Tibial artery (tissue), 4 donors: Measurements from ENCODE around the gene EDRF1.

Experiments used
- DNase-seq, 2 donors: peaks; one replicate each; pipeline ENCODE4 v3.0.0-alpha.2; 2019
- H3K27ac ChIP-seq, 2 donors: fragments of 200-600 bp; sonication (generic) in 1 of 2; 1 replicate in 1 of 2; 2 replicates in 1 of 2; pipeline ENCODE4 v1.5.1; 2018 to 2019; ENCODE audit warnings: mild to moderate bottlenecking in 1 of 2
- H3K27me3 ChIP-seq, 2 donors: fragments of 200-600 bp; sonication (generic) in 1 of 2; one replicate each; pipeline versions ENCODE4 v1.5.1 to v1.6.0; 2016 to 2019
- H3K36me3 ChIP-seq, 3 donors: fragments of 200-600 bp; sonication (generic) in 2 of 3; one replicate each; pipeline ENCODE4 v1.5.1; 2016 to 2019; ENCODE audit warnings: mild to moderate bottlenecking in 2 of 3
- H3K4me1 ChIP-seq, 4 donors: fragments of 200-600 bp; sonication (generic) in 2 of 4; 1 replicate in 3 of 4; 2 replicates in 1 of 4; pipeline ENCODE4 v1.5.1; 2016 to 2019
- H3K4me3 ChIP-seq, 2 donors: fragments of 200-600 bp; sonication (generic) in 1 of 2; 1 replicate in 1 of 2; 2 replicates in 1 of 2; pipeline ENCODE4 v1.5.1; 2018 to 2019; ENCODE audit warnings: mild to moderate bottlenecking in 2 of 2
- H3K9me3 ChIP-seq, 3 donors: fragments of 200-600 bp; sonication (generic) in 1 of 3; one replicate each; pipeline ENCODE4 v1.5.1; 2016 to 2019
- intact Hi-C: fragments of 100-400 bp; cut with DNase I; formaldehyde crosslinking; loops from one replicate; pipeline ENCODE4 v1.15.0; 2023; ENCODE audit warnings: low total_unique reads
- TF ChIP-seq, protein P1 (sequence below), 2 experiments: fragments of 200-600 bp in 1 of 2; fragments of 450-650 bp in 1 of 2; IDR thresholded peaks; one replicate each; pipeline ENCODE4 v1.5.1; 2017 to 2019; ENCODE audit warnings: antibody characterized with exemption in 2 of 2, mild to moderate bottlenecking in 1 of 2, moderate library complexity in 1 of 2

The EDRF1 gene

DNA sequence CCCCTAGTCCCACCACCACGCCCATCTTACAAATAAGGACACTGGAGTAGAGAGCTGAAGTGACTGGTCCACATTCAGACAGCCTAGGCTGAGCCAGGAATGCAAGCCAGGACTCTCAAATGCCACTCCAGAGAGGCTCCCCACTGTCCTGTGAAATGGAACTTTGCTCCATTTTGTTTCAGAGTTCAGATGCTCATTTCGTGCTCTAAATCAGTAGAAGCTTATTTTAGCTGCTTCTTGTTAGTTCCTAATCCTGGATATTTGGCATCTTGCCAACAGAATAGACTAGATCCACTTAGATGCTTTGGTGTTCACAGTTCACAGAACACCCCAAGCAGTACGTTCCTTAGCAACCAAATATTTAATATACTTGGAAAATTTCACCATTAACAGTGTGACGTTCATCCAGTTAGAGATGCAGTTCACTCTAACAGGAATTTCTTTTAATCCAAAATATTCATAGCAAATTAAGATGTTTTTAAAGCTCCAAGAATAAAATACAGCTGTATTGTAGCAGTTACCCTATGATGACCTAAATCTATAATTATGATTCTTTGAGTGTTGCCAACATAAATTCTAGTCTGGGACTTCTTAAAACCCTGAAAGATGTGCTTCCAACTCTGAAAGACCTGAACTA is 48.8 kb downstream of the EDRF1 start:
- TF ChIP-seq, protein P1, sequence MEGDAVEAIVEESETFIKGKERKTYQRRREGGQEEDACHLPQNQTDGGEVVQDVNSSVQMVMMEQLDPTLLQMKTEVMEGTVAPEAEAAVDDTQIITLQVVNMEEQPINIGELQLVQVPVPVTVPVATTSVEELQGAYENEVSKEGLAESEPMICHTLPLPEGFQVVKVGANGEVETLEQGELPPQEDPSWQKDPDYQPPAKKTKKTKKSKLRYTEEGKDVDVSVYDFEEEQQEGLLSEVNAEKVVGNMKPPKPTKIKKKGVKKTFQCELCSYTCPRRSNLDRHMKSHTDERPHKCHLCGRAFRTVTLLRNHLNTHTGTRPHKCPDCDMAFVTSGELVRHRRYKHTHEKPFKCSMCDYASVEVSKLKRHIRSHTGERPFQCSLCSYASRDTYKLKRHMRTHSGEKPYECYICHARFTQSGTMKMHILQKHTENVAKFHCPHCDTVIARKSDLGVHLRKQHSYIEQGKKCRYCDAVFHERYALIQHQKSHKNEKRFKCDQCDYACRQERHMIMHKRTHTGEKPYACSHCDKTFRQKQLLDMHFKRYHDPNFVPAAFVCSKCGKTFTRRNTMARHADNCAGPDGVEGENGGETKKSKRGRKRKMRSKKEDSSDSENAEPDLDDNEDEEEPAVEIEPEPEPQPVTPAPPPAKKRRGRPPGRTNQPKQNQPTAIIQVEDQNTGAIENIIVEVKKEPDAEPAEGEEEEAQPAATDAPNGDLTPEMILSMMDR (IDR thresholded peaks at IDR 0.05): no peak
- DNase-seq: no peak
- intact Hi-C loops: no loop called here
- H3K27ac ChIP-seq: peak overlapping the region; percentile 36 to 44
- peaks cover 18 to 27% (median 24%) of the 10 kb centered on the region in 3 donors for H3K36me3 ChIP-seq
- H3K27me3 ChIP-seq: no peaks in the 10 kb centered on the region
- peaks cover 0 to 17% (median 2%) of the 10 kb centered on the region in 4 donors for H3K4me1 ChIP-seq
- H3K9me3 ChIP-seq: no peaks in the 10 kb centered on the region
- no peak overlapping the region for H3K4me3 ChIP-seq

DNA sequence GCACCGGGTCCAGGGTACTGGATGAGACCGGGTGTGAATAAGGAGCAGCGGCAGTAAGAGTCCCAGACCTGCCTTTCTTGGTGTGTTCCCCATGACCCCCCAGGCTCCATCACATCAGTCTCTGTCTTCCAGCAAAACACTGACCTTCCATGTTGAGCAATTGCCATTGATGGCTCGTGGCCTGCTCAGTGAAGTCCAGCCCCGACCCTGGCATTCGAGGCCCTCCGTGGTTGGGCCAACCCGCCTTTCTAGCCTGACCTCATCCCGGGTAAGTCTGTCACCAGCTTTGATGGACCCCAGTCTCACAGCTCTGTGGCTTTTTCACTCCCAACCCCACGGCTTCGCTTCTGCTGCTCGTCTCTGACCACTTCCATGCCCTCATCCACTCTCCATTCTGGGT is 49.7 kb downstream of the EDRF1 start:
- Histone ChIP-seq H3K4me3 (no peak overlapping the region), H3K27ac (peak overlapping the region in 1 of 2 donors; percentile 18), H3K36me3 (peaks cover 11 to 18% (median 16%) of the 10 kb centered on the region in 3 donors), H3K27me3 (peaks cover 0 to 3% of the 10 kb centered on the region in 2 donors), H3K4me1 (peaks cover 0 to 17% (median 2%) of the 10 kb centered on the region in 4 donors), H3K9me3 (no peaks in the 10 kb centered on the region)
- TF ChIP-seq, protein P1 (IDR thresholded peaks at IDR 0.05): no peak
- DNase-seq: no peak
- intact Hi-C loops: no loop called here

DNA sequence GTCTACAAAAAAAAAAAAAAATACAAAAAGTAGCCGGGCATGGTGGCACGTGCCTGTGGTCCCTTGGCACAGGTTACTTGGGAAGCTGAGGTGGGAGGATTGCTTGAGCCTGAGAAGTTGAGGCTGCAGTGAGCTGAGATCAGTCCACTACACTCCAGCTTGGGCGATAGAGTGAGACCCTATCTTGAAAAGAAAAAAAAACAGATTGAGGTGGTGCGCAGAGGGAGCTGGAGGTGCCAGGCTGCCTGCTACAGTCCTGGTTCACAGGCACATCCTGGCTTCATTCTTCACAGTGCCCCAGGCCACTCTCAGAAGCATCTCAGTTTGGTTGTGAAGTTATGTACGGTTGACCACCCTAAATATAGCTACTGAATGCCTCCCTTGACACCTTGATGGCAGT is 51.3 kb downstream of the EDRF1 start:
- peaks cover 0 to 3% (median 2%) of the 10 kb centered on the region in 3 donors for H3K36me3 ChIP-seq
- TF ChIP-seq, protein P1 (IDR thresholded peaks at IDR 0.05): no peak
- H3K9me3 ChIP-seq: no peaks in the 10 kb centered on the region
- peaks cover 0 to 3% of the 10 kb centered on the region in 2 donors for H3K27me3 ChIP-seq
- H3K4me3 ChIP-seq: no peak overlapping the region
- no peak for DNase-seq
- intact Hi-C loops: no loop called here
- peaks cover 0 to 17% (median 2%) of the 10 kb centered on the region in 4 donors for H3K4me1 ChIP-seq
- H3K27ac ChIP-seq: no peak overlapping the region

DNA sequence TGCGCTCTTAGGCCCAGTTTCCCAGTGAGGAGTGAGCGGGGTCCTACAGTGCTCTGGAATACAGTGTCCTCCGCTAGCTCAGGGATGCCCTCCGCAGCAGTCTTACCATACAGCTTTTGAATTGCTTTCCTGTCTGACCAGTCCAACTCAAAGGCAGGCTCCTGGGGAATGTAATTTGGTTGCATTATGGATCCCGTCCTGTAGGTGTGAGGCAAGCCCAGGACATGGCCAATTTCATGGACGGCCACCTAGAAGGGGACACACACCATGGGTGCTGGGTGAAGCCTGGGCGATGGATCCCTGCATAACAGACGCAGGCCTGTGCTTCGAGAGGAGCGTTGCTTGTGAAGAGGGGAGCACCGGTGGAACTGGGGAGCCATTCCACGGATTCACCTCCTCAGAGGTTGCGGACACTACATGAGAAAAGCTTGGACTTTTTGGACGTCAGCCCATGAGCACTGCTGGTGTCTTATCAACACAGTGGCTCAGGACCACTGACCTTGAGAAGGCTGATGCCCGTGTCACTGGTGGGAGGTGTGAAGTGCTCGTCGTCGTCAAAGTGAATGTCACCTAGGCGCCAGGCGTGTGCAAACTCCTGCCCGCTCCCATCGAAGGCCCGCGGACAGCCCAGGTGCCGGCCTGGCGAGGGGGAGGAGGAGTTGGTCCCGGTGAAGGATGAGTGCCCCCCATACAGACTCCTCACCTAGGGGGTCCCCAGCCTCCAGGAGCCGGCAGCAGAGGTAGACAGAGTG is 52.8 kb downstream of the EDRF1 start:
- intact Hi-C loops: no loop called here

DNA sequence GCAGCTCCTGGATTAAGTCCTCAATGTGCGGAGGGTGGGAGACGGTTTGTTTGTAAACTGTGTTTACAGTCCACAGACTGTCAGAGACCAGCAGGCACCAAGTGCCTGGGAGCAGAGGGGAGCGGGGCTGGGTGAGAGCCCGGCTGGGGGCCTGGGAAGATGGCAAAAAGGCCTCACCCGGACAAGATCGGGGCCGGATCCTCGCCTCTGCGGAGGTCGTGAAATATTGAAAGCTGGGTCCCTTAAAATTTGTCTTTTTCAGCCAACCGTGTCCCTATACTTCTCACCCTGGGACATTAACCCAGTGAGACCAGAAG is 53.3 kb downstream of the EDRF1 start:
- TF ChIP-seq, protein P1 (IDR thresholded peaks at IDR 0.05): no peak
- Histone ChIP-seq H3K4me1 (peaks cover 0 to 15% (median under 1%) of the 10 kb centered on the region in 4 donors), H3K4me3 (no peak overlapping the region), H3K27ac (no peak overlapping the region), H3K27me3 (peaks cover 0 to 3% of the 10 kb centered on the region in 2 donors), H3K36me3 (no peaks in the 10 kb centered on the region), H3K9me3 (no peaks in the 10 kb centered on the region)
- no peak for DNase-seq
- intact Hi-C loops: no loop called here

More for the DNA sequence above, 52.8 kb downstream of the EDRF1 start:
- DNase-seq: no peak
- TF ChIP-seq, protein P1 (IDR thresholded peaks at IDR 0.05): no peak
- Histone ChIP-seq H3K4me1 (peaks cover 0 to 17% (median 2%) of the 10 kb centered on the region in 4 donors), H3K4me3 (no peak overlapping the region), H3K36me3 (no peaks in the 10 kb centered on the region), H3K27ac (no peak overlapping the region), H3K9me3 (no peaks in the 10 kb centered on the region), H3K27me3 (peaks cover 0 to 3% of the 10 kb centered on the region in 2 donors)
